NCI-H128 (cell line): ENCODE results near the gene PTPRA.
A peak's percentile ranks its signal among the peaks of the same experiment; 100 is the strongest.
"Not testable (repeated sequence)": the region's sequence is repeated elsewhere in the genome, so short reads cannot be mapped to it uniquely, and the experiment has no call there.

ENCODE experiments used
- DNase-seq: peaks from one replicate; lab custom pipeline; 2025; ENCODE audit not compliant: unreplicated experiment; lab: John Stamatoyannopoulos, UW

Gene PTPRA, protein sequence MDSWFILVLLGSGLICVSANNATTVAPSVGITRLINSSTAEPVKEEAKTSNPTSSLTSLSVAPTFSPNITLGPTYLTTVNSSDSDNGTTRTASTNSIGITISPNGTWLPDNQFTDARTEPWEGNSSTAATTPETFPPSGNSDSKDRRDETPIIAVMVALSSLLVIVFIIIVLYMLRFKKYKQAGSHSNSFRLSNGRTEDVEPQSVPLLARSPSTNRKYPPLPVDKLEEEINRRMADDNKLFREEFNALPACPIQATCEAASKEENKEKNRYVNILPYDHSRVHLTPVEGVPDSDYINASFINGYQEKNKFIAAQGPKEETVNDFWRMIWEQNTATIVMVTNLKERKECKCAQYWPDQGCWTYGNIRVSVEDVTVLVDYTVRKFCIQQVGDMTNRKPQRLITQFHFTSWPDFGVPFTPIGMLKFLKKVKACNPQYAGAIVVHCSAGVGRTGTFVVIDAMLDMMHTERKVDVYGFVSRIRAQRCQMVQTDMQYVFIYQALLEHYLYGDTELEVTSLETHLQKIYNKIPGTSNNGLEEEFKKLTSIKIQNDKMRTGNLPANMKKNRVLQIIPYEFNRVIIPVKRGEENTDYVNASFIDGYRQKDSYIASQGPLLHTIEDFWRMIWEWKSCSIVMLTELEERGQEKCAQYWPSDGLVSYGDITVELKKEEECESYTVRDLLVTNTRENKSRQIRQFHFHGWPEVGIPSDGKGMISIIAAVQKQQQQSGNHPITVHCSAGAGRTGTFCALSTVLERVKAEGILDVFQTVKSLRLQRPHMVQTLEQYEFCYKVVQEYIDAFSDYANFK

GRCh38 chr20:2873010-2873746 lies at the start of gene PTPRA:
PTPRA (plus strand) TSS chr20:2873481; CDS start chr20:2964278, 90,797 bp downstream.
- DNase-seq: peak; percentile 79

DNA sequence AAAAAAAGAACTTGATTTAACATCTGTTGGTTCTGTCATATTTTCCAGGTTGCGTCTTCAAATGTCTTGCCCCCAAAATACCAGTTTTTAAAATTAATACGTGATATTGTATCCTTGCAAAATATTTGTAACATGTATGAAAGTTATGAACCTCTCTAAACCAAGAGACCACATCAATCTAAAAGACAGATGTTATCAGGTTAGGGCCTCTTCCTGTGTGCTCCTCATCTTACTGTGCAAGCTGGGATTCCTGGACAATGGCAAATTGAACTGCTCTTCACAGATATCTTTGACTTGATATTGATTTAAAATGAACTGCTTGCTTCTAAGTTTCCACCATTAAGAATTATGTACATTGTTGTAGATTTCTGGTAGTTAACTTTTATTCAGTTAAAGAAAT lies 47.5 kb upstream of the PTPRA start:
- DNase-seq: no peak

GRCh38 chr20:2826655-2827054 lies 46.6 kb upstream of the PTPRA start:
- no peak for DNase-seq

DNA sequence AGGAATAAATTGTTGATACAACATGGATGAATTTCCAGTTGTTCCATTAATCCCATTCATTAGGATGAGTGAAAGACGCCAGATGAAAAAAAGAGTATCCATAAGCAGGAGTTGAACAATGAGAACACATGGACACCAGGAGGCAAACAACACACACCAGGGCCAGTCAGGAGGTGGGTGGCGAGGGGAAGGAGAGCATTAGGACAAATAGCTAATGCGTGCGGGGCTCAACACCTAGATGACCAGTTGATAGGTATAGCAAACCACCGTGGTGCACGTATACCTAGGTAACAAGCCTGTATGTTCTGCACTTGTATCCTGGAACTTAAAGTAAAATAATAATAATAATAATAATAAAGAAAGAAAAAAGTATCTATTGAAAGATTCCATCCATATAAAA lies 43.9 kb upstream of the PTPRA start:
- no peak for DNase-seq

- DNase-seq: not testable (repeated sequence)
These were observed 42.1 kb upstream of the PTPRA start for GRCh38 chr20:2831206-2831605.

- DNase-seq: no peak
These were observed 39.5 kb upstream of the PTPRA start for GRCh38 chr20:2833761-2834160.

GRCh38 chr20:2834401-2835110 lies 38.7 kb upstream of the PTPRA start:
- DNase-seq: no peak

- no peak for DNase-seq
These were observed 37.9 kb upstream of the PTPRA start for GRCh38 chr20:2835331-2835796.

DNA sequence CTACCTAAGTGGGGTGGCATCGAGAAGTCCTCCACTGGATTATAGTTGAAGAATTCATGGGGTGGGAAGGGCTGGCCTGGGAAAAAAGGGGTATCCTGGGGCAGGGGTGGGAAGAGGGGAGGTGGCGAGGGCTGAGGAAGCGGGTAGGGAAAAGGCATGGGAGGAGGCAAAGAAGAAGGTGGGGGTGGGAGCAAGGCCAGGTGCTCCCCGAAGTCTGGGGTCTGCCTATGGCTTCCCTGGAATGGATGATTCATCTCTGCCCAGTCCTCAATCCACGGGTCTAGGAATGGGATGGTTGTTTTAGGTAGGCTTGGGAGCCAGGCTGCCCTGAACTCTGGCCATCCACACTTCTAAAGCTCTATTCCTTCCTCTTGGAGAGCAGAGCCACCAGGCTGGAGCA lies 37.2 kb upstream of the PTPRA start:
- no peak for DNase-seq

DNA sequence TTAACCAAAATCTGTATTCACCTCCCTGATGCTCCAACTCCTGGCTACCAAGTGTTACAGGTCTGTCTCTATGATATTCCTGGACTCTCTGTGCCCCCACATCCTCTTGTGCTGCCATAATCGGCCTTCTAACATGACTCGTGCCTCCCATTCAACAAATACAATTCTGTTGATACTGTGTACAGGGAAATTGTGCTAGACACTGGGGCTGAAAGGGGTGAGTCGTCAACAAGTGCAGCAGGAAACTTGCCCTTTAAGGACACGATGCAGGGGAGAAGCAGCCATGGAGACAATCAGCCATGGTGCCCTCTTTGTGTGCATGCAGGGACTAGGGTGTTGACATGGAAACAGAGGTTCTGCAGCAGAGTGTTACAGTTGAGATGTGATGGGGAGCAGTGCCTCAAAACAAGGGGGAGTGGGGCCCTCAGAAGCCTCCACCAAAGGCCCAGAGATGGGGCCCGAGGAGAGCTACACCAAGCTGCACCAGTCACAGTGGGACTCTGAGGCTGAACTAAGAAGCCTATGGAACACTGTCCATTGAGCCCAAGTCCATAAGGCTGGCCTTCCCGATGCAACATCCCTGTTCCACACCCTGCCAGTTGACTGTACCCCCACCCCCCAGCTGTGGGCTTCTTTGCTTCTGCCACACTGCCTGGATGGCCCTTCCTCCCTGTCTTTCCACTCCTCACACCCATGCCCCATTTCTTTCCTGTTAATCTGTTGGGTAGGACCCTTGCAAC lies 35.9 kb upstream of the PTPRA start:
- no peak for DNase-seq

GRCh38 chr20:2838170-2838797 lies 35.0 kb upstream of the PTPRA start:
- no peak for DNase-seq

GRCh38 chr20:2838847-2839671 lies 34.2 kb upstream of the PTPRA start:
- DNase-seq: no peak

GRCh38 chr20:2839732-2840137 lies 33.5 kb upstream of the PTPRA start:
- no peak for DNase-seq

- DNase-seq: peak; percentile 58
These were observed 32.9 kb upstream of the PTPRA start, which contains the start of the genes PCED1A and VPS16 for GRCh38 chr20:2840138-2840966. PCED1A (minus strand) TSS chr20:2840655; CDS start chr20:2839912, 743 bp downstream. VPS16 (plus strand) TSS chr20:2840745; CDS start chr20:2840775, 30 bp downstream.

GRCh38 chr20:2840967-2841531 lies 32.2 kb upstream of the PTPRA start:
- no peak for DNase-seq

DNA sequence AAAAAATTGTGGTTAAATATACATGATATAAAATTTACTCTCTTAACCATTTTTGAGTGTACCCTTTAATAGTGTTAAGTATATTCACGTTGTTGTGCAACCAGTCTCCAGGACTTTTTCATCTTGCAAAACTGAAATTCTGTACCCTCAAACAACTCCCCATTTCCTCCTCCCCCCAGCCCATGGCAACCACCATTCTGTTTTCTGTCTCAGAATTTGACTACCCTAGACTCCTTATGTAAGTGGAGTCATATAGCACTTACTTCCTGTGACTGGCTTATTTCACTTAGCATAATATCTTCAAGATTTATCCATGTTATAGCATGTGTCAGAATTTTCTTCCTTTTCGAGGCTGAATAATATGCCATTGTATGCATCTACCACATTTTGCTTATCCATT lies 27.7 kb upstream of the PTPRA start:
- DNase-seq: no peak

- DNase-seq: no peak
These were observed 26.6 kb upstream of the PTPRA start for GRCh38 chr20:2846698-2847097.
